ENCODE data around the gene CDKN2B.
"Not testable (repeated sequence)": the region's sequence is repeated elsewhere in the genome, so short reads cannot be mapped to it uniquely, and the experiment has no call there.

The CDKN2B gene, protein sequence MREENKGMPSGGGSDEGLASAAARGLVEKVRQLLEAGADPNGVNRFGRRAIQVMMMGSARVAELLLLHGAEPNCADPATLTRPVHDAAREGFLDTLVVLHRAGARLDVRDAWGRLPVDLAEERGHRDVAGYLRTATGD

DNA sequence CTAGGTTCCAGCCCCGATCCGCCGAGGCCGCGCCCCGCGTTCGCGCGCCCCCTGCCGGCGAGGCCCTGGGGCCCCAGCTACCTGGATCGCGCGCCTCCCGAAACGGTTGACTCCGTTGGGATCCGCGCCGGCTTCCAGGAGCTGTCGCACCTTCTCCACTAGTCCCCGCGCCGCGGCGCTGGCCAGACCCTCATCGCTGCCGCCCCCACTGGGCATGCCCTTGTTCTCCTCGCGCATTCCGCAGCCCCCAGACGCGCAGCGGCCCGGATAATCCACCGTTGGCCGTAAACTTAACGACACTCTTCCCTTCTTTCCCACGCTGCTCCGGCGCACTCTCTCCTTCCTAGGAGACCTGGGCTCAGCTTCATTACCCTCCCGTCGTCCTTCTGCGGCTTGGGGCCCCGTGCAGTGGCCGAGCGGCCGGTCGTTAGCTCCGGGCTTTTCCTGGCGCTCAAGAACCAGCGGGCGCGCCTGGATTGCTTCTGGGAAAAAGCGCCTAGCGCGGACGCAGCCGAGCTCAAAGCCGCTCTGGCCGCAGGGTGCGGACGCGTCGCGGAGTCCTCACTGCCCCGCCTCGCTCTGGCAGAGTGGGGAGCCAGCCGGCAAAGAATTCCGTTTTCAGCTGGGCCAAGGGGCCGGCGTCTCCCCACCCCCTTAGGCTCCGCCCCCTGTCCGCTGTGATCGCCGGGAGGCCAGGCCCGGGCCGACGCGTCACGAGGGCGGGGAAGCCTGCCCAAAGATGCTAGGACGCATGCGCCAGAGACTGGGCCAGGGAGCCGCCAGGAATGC lies at the start of gene CDKN2B:
CDKN2B (minus strand) TSS at position 589 of the 789 bp plus-strand sequence; CDS start at position 237, 352 bp downstream.
- H3K4me3 Mint-ChIP-seq, result peak within 1 kb of the TSS; percentile 94
- peaks cover 25% of the 10 kb centered on the region for H3K4me1 Mint-ChIP-seq
- no peaks in the 10 kb centered on the region for H3K9me3 Mint-ChIP-seq
- peak within 1 kb of the TSS; percentile 65 for H3K27ac Mint-ChIP-seq
- H3K27me3 Mint-ChIP-seq, result peaks cover 12% of the 10 kb centered on the region
- peak; percentile 69 to 71 for DNase-seq (ENCODE audit: low spot score in 2 of 2)
- peak; percentile 85 for ATAC-seq (ENCODE audit: low read depth)
- no peaks in the 10 kb centered on the region for H3K36me3 Mint-ChIP-seq

DNA sequence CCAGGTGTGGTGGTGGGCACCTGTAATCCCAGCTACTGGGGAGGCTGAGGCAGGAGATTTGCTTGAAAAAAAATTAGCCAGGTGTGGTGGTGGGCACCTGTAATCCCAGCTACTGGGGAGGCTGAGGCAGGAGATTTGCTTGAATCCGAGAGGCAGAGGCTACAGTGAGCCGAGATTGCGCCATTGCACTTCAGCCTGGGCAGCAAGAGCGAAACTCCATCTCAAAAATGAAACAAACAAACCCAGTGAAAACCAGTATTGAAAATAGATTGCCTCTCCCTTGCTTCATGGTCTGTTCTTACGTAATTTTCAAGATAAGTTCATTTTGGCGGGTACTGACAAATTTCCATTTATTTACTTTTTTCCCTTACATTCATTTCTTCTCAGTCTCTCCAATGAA lies 48.9 kb upstream of the CDKN2B start:
- H3K36me3 Mint-ChIP-seq; H3K4me3 Mint-ChIP-seq; ATAC-seq (ENCODE audit: low read depth); H3K27ac Mint-ChIP-seq; H3K9me3 Mint-ChIP-seq; H3K27me3 Mint-ChIP-seq; H3K4me1 Mint-ChIP-seq; DNase-seq (ENCODE audit: low spot score in 2 of 2): not testable (repeated sequence)

DNA sequence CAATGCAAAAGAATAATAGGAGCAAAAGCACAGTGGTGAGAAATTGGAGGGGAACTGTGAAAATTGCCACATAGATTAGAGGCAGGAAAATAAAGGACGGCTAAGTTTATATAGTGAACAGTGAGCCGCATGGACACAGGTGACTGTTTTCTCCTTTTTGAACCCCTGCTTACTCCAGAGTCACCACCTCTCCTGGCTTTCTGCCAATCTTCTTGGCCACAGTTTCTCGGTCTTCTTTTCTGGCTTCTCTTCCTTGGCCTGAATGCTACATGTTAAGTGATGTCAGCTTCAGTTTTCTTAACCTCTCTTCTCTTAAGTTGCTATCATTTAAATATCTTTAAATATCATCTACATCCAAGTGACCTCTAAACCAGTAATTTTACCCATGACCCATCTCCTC lies 47.3 kb upstream of the CDKN2B start:
- Mint-ChIP-seq H3K4me1 (peaks cover 3% of the 10 kb centered on the region), H3K27ac (no peak overlapping the region), H3K36me3 (peaks cover 10% of the 10 kb centered on the region), H3K27me3 (no peaks in the 10 kb centered on the region), H3K9me3 (no peaks in the 10 kb centered on the region), H3K4me3 (no peak overlapping the region)
- no peak for ATAC-seq (ENCODE audit: low read depth)
- DNase-seq (ENCODE audit: low spot score in 2 of 2), result no peak

DNA sequence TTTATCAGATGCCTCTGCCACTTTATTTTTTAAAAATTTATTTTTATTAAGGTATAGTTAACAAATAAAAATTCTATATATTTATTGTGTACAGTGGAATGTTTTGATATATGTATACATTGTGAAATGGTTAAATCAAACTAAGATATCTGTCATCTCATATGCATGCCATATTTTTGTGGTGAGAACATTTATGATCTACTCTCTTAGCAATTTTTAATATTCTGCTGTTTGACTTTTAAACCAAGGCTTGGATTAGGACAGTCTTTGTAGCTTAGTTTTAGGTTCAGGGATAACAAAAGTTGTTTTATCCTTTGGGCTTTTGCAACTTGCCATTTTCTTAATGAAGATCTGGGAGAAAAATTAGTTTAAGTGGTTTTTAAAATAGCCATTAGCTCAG lies 46.0 kb upstream of the CDKN2B start:
- peaks cover 10% of the 10 kb centered on the region for H3K4me1 Mint-ChIP-seq
- H3K4me3 Mint-ChIP-seq, result no peak overlapping the region
- no peaks in the 10 kb centered on the region for H3K9me3 Mint-ChIP-seq
- no peak for ATAC-seq (ENCODE audit: low read depth)
- no peak overlapping the region for H3K27ac Mint-ChIP-seq
- no peaks in the 10 kb centered on the region for H3K27me3 Mint-ChIP-seq
- peaks cover 8% of the 10 kb centered on the region for H3K36me3 Mint-ChIP-seq
- DNase-seq (ENCODE audit: low spot score in 2 of 2), result no peak

DNA sequence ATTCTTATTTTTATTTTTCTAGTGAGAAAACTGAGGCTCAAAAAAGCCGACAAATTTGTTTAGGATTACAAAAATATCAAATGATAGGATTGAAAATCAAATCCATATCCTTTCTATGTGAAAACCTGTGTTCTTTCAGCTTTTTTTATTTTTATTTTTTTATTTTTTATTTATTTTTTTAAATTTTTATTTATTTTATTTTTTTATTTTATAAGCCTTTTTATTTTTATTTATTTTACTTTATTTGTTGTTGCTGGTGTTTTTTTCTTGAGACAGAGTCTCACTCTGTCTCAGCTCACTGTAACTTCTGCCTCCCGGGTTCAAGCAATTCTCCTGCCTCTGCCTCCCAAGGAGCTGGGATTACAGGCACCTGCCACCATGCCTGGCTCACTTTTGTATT lies 45.4 kb upstream of the CDKN2B start:
- Mint-ChIP-seq H3K4me1 (peaks cover 10% of the 10 kb centered on the region), H3K27ac (no peak overlapping the region), H3K27me3 (no peaks in the 10 kb centered on the region), H3K4me3 (no peak overlapping the region), H3K9me3 (no peaks in the 10 kb centered on the region), H3K36me3 (peaks cover 8% of the 10 kb centered on the region)
- ATAC-seq (ENCODE audit: low read depth) (no peak), DNase-seq (ENCODE audit: low spot score in 2 of 2) (no peak)

DNA sequence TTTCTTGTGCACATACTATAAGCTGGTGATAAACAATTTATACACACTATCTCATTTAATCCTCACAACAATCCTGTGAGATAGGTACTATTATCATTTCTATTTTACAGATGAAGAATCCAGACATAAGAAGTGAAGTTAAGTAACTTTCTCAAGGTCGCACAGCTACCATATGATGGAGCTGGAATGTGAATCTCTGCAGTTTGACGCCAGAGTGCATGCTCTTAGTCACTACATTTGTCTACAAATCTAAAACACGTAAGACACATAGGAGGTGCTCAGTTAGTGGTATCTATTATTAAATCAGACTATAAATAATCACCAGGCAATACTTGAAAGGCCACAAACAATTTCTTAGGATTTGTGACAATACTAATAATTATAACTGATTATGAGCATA lies 45.0 kb upstream of the CDKN2B start:
- no peak for ATAC-seq (ENCODE audit: low read depth)
- H3K4me3 Mint-ChIP-seq, result no peak overlapping the region

DNA sequence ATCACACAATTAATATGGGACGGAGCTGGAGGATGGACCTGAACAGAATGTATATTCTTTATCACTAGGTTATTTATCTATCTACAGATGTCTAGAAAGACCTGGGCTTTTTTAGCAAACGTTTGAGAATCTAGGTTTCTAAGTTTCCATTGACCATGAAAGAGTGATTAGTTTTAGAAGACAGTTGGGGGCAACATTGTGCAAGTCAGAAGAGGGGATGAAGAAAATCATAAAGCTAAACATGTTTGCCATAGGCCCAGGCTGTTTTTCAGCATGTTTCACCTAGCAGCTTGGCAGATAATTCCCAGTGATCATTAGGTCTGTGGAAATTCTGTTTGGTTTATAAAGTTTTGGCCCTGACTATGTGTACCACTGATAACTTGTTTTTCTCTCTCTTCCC lies 44.1 kb upstream of the CDKN2B start:
- no peak for DNase-seq (ENCODE audit: low spot score in 2 of 2)
- Mint-ChIP-seq H3K4me3 (no peak overlapping the region), H3K27ac (no peak overlapping the region), H3K36me3 (peaks cover 6% of the 10 kb centered on the region), H3K4me1 (peaks cover 10% of the 10 kb centered on the region), H3K27me3 (no peaks in the 10 kb centered on the region), H3K9me3 (no peaks in the 10 kb centered on the region)
- no peak for ATAC-seq (ENCODE audit: low read depth)

More for the DNA sequence above, 45.0 kb upstream of the CDKN2B start:
- DNase-seq (ENCODE audit: low spot score in 2 of 2), result no peak
- Mint-ChIP-seq H3K27ac (no peak overlapping the region), H3K27me3 (no peaks in the 10 kb centered on the region), H3K36me3 (peaks cover 8% of the 10 kb centered on the region), H3K9me3 (no peaks in the 10 kb centered on the region), H3K4me1 (peaks cover 10% of the 10 kb centered on the region)

DNA sequence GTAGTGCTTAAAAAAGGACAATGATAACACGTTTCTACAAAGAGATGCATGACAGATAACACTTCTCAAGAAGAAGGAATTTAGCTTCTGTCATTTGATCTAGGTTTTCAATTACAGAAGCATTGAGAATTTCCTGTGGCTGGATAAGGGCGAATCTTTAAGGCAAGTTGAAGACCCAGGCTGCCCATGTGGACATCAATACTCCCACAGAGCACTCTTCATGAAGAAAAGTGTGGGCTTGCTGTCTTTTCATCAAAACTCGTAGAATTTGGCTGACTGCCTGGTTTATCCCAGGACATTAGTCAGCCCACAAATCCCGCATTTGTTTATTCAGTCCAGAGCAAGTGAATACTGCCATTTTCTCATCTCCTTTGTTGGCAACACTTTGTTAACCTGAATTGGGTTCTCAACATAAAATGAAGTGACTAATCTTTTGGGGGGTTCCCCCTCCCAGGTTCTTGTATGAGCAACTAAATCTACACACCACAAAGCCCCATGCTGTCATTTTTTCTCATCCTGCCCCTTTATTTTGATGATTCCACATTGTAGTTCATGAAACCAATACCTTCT lies 43.4 kb upstream of the CDKN2B start:
- H3K27ac Mint-ChIP-seq, result no peak overlapping the region

DNA sequence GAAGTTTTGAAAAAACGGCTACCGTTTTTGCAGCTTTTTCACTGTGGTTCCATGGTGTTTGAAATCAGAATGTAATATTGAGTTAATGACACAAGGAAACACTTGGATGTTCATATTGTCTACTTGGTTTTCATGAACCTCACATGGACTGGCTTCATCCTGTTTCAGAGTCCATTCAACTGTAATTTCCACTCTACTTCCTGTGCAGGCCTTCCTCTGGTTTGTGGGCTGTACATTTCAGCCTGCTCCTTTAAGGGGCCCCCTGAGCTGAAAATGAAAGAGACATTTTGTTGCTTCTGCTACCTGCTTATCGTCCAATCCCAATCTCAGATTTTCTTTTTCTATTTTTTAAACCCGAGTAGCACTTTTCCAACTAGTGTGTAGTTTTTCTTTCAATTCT lies 41.8 kb upstream of the CDKN2B start:
- Mint-ChIP-seq H3K27ac (peak overlapping the region; percentile 21), H3K36me3 (no peaks in the 10 kb centered on the region), H3K9me3 (no peaks in the 10 kb centered on the region), H3K4me3 (peak overlapping the region; percentile 43), H3K27me3 (no peaks in the 10 kb centered on the region), H3K4me1 (peaks cover 10% of the 10 kb centered on the region)
- no peak for DNase-seq (ENCODE audit: low spot score in 2 of 2)
- peak; percentile 85 for ATAC-seq (ENCODE audit: low read depth)

More for the DNA sequence above, 43.4 kb upstream of the CDKN2B start:
- Mint-ChIP-seq H3K9me3 (no peaks in the 10 kb centered on the region), H3K36me3 (peaks cover 5% of the 10 kb centered on the region), H3K4me1 (peaks cover 10% of the 10 kb centered on the region), H3K4me3 (no peak overlapping the region), H3K27me3 (no peaks in the 10 kb centered on the region)
- ATAC-seq (ENCODE audit: low read depth) (no peak), DNase-seq (ENCODE audit: low spot score in 2 of 2) (no peak)

DNA sequence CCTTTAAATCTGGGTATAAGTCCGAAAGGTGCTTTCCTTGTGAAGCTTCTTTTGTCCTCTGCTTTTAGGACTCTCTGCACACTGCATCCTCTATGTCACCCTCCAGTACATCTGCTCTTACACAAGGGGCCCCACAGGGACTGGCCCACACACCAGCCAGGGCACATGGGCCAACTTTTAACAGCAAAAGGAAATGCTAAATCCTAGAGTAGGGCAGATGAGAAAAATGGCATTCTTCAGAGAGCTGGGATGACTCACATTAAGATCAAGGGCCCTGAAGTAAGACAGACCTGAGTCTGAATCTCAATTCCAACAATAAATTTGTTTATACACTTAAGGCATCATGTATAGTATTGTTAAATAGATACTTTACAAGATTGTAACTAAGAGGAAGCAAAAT lies 40.3 kb upstream of the CDKN2B start:
- Mint-ChIP-seq H3K36me3 (no peaks in the 10 kb centered on the region), H3K27me3 (no peaks in the 10 kb centered on the region), H3K4me1 (peaks cover 10% of the 10 kb centered on the region), H3K9me3 (no peaks in the 10 kb centered on the region), H3K27ac (no peak overlapping the region), H3K4me3 (no peak overlapping the region)
- ATAC-seq (ENCODE audit: low read depth) (no peak), DNase-seq (ENCODE audit: low spot score in 2 of 2) (no peak)

DNA sequence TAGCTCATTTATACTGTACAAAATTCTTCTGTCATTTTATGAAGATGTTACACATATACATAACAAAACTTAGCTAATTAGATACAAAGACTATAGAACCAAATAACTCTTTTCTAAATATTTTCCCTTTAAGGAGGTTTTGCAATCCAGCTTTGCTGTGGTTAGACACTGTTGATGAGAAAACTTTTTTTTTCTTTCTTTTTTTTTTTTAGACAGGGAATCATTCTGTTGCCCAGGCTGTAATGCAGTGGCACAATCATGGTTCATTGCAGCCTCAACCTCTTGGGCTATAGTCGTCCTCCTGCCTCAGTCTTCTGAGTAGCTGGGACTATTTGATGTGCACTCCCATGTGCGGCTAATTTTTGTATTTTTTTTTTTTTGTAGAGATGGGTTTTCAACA lies 38.5 kb upstream of the CDKN2B start:
- Mint-ChIP-seq H3K9me3 (no peaks in the 10 kb centered on the region), H3K36me3 (no peaks in the 10 kb centered on the region), H3K4me1 (peaks cover 8% of the 10 kb centered on the region), H3K4me3 (no peak overlapping the region), H3K27ac (no peak overlapping the region), H3K27me3 (no peaks in the 10 kb centered on the region)
- ATAC-seq (ENCODE audit: low read depth) (no peak), DNase-seq (ENCODE audit: low spot score in 2 of 2) (no peak)

DNA sequence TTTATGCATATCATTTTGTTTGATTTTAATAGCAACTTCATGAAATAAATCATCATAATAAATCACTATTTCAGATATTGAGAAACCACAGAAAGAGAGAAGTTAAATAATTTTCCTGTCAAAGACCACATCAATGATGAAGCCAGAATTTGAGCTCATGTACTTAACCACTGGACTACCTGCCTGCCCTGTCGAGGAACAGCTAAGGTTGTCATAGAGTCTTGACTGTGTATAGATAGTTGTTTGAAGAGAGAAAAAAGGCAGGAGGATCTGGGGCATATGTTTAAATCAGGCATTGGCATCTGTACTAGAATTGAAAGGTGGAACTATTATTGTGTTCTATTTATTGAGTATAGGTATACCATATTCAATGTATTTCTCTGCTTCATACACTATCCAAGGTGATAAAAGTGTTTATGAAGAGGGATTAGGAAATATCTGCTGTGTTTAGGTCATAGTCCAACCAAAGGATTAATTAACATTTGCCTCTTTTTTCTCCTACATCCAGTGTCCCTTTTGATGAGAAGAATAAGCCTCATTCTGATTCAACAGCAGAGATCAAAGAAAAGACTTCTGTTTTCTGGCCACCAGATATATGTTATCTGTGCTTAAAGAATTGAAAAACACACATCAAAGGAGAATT lies 37.3 kb upstream of the CDKN2B start:
- Mint-ChIP-seq H3K36me3 (no peaks in the 10 kb centered on the region), H3K9me3 (no peaks in the 10 kb centered on the region), H3K27ac (no peak overlapping the region), H3K4me3 (no peak overlapping the region), H3K4me1 (peaks cover 8% of the 10 kb centered on the region), H3K27me3 (no peaks in the 10 kb centered on the region)
- DNase-seq (ENCODE audit: low spot score in 2 of 2), result no peak
- ATAC-seq (ENCODE audit: low read depth), result no peak

DNA sequence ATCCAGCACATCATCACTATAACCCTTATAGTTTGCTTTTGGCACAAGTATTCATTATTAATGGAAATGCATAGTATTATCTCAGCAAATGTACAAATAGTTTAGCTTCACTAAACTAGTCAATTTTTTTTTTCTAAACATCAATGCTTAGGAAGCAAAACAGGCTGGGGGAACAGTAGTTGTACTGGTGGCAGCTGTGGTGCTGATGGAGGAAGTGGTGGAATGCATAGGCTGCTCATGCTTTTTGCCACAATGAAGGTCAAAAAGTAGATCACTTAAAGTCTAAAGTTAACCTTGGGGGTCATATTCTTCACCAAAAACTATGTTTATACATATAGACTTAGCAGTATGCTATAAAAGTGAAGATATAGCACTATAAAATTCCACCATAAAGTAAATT lies 36.3 kb upstream of the CDKN2B start:
- H3K27ac Mint-ChIP-seq, result no peak overlapping the region
- H3K27me3 Mint-ChIP-seq, result no peaks in the 10 kb centered on the region
- ATAC-seq (ENCODE audit: low read depth), result no peak
- H3K4me3 Mint-ChIP-seq, result no peak overlapping the region
- no peaks in the 10 kb centered on the region for H3K4me1 Mint-ChIP-seq
- H3K9me3 Mint-ChIP-seq, result no peaks in the 10 kb centered on the region
- no peak for DNase-seq (ENCODE audit: low spot score in 2 of 2)
- no peaks in the 10 kb centered on the region for H3K36me3 Mint-ChIP-seq

DNA sequence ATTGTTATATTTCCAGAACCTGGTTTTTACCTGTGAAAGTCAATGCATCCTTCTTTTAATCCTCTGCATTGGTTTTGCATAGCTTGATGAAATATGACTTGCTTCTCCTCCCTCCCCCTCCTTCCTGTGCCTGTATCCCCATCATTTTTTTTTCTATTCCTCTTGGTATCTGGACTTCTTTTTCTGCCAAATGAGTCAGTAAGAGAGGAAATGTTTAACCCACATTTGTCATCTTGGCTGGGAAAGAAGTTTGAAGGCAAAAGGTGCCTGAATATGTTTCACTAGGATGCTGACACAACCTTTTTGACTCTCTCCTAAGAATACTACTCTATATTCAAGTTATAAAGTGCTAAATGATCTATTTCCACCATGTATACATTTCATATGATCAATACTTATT lies 35.5 kb upstream of the CDKN2B start:
- ATAC-seq (ENCODE audit: low read depth), result no peak
- no peaks in the 10 kb centered on the region for H3K36me3 Mint-ChIP-seq
- H3K9me3 Mint-ChIP-seq, result no peaks in the 10 kb centered on the region
- no peaks in the 10 kb centered on the region for H3K27me3 Mint-ChIP-seq
- no peak overlapping the region for H3K27ac Mint-ChIP-seq
- no peak for DNase-seq (ENCODE audit: low spot score in 2 of 2)
- no peak overlapping the region for H3K4me3 Mint-ChIP-seq
- H3K4me1 Mint-ChIP-seq, result no peaks in the 10 kb centered on the region
